Stimulated activated naive CD8-positive, alpha-beta T cell treated with anti-CD3 and anti-CD28 coated beads, Interleukin-15, Interleukin-2, amounts not matched to agents 100 ng/mL and 50 ng/mL, for 24 hours (primary cell): ENCODE measurements around the gene SLC32A1.

Experiments
- H3K27ac Mint-ChIP-seq: one replicate; pipeline ENCODE4 v1.8.0; 2021; ENCODE audit warnings: mild to moderate bottlenecking, mixed read lengths
- H3K27me3 Mint-ChIP-seq: one replicate; pipeline ENCODE4 v1.8.0; 2021; ENCODE audit warnings: mixed read lengths
- H3K36me3 Mint-ChIP-seq: one replicate; pipeline ENCODE4 v1.8.0; 2021; ENCODE audit warnings: low read depth, mixed read lengths
- H3K4me1 Mint-ChIP-seq: one replicate; pipeline ENCODE4 v1.8.0; 2021; ENCODE audit warnings: low read depth, mixed read lengths
- H3K4me3 Mint-ChIP-seq: one replicate; pipeline ENCODE4 v1.8.0; 2021; ENCODE audit warnings: mild to moderate bottlenecking, mixed read lengths
- H3K9me3 Mint-ChIP-seq: one replicate; pipeline ENCODE4 v1.8.0; 2021; ENCODE audit warnings: mixed read lengths

The SLC32A1 gene

DNA sequence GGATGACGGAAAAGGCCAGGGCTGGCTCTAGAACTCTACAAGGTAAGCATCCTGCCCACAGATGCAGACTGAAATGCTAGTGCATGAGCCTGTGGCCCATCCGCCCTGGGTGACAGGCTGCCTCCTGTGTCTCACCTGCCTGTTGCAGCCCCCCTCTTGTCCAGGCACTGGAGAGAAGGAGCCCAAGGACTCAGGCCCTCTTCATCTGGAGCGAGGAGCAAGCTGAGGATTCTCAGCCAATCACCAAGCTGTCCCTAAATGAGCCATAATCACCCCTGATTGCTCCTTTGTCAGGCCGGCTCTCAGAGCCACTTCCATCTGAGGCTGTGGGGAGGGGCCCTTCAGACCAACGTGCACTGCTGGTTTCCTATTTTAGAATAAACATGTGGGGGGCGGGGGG is 10.0 kb upstream of the SLC32A1 start:
- Mint-ChIP-seq H3K9me3 (no peaks in the 10 kb centered on the region), H3K27ac (no peak overlapping the region), H3K36me3 (no peaks in the 10 kb centered on the region)

DNA sequence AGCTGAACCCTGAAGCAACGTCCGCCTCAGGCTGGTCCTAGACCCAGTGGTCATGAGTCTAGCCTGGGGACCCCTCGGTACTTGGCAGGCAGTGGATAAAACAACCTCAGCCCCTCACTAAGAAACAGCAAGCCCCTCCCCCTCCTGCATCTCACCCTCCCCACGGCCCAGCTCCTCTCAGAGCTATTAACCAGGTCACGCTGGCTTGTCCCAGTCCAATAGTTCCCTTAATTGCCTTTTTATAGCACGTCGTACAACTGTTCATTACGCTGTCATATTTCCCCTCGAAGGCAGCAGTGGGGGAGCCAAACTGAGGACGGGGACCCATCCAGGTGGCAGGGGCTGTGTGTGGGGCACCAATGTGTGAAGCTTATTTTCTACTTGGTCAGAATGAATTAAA is 8.6 kb upstream of the SLC32A1 start:
- Mint-ChIP-seq H3K4me3 (no peak overlapping the region), H3K36me3 (no peaks in the 10 kb centered on the region), H3K27ac (no peak overlapping the region), H3K27me3 (peaks cover 67% of the 10 kb centered on the region), H3K4me1 (no peaks in the 10 kb centered on the region), H3K9me3 (no peaks in the 10 kb centered on the region)

More for the DNA sequence above, 10.0 kb upstream of the SLC32A1 start:
- Mint-ChIP-seq H3K27me3 (peaks cover 59% of the 10 kb centered on the region), H3K4me1 (no peaks in the 10 kb centered on the region), H3K4me3 (no peak overlapping the region)

DNA sequence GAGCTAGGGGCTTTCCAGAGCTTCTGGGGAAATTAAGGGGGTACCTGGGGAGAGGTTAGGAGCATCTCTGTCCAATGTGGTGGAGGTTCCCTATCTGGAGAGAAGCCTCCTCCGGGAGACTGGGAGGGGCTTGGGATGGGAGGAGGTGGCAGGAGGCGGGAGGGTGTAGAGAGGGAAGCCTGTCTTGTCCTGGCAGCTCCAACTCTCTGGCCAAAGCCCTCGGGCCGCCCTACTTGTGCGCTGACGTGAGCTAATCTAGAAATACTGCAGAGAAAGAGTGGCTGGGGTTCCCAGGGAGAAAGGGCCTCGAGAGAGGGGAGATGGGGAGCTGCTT is 1.6 kb upstream of the SLC32A1 start:
- Mint-ChIP-seq H3K9me3 (no peaks in the 10 kb centered on the region), H3K4me3 (no peak overlapping the region), H3K27ac (no peak overlapping the region), H3K36me3 (no peaks in the 10 kb centered on the region), H3K4me1 (peaks cover 35% of the 10 kb centered on the region), H3K27me3 (peaks cover 88% of the 10 kb centered on the region)

- peaks cover 41% of the 10 kb centered on the region for H3K4me1 Mint-ChIP-seq
- no peaks in the 10 kb centered on the region for H3K9me3 Mint-ChIP-seq
- H3K27me3 Mint-ChIP-seq = peaks cover 88% of the 10 kb centered on the region
- H3K27ac Mint-ChIP-seq = no peak overlapping the region
- H3K4me3 Mint-ChIP-seq = peak overlapping the region; percentile 52
- peaks cover 4% of the 10 kb centered on the region for H3K36me3 Mint-ChIP-seq
Measured at GRCh38 chr20:38723017-38723847, 1.1 kb upstream of the SLC32A1 start.

DNA sequence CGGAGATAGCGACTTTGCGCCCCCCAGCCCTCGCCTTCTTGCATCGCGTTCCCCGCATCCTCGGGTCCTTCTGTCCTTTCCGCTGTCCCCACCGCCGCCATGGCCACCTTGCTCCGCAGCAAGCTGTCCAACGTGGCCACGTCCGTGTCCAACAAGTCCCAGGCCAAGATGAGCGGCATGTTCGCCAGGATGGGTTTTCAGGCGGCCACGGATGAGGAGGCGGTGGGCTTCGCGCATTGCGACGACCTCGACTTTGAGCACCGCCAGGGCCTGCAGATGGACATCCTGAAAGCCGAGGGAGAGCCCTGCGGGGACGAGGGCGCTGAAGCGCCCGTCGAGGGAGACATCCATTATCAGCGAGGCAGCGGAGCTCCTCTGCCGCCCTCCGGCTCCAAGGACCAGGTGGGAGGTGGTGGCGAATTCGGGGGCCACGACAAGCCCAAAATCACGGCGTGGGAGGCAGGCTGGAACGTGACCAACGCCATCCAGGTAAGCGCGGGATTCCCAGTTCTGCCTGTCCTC is 401 bp downstream of the SLC32A1 start:
- Mint-ChIP-seq H3K4me1 (peaks cover 51% of the 10 kb centered on the region), H3K27ac (no peak overlapping the region), H3K9me3 (no peaks in the 10 kb centered on the region), H3K27me3 (peaks cover 87% of the 10 kb centered on the region), H3K4me3 (peak overlapping the region; percentile 32), H3K36me3 (peaks cover 9% of the 10 kb centered on the region)

DNA sequence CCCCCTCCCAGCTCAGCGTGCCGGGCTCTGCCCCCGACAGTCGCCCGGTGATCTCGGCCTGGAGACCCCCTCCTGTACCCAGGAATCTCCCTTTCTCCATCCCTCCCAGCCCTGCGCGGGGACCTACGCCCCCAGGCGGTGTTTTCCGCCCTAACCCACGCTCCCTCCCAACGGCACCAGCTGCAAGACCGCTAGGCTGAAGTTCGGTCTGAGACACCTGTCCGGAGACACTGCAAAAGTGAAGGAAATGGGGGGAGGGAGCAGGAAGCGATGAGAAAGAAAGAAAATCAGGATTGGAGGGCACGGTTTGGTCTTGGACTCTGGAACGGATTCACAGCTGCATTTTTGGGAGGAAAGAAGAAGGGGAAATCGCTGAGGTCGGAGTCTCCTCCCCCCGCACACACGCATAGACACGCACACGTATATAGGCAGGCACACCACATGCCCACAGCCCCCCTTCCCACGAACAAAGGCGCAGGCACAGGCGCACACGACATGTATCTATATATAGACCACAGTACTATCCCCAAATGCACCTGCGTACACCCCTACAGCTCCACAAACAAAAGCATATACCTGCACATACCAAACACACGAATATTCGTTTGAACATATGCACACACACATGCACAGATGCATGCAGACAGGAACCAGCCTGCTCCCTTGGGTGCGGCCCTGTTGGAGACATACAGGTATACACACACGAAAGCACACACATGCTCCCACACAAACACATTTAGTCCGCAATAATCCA is 1.0 kb downstream of the SLC32A1 start:
- no peaks in the 10 kb centered on the region for H3K9me3 Mint-ChIP-seq
- peak overlapping the region; percentile 51 for H3K27ac Mint-ChIP-seq
- H3K36me3 Mint-ChIP-seq = peaks cover 9% of the 10 kb centered on the region
- H3K4me1 Mint-ChIP-seq = peaks cover 58% of the 10 kb centered on the region
- peak overlapping the region; percentile 38 for H3K4me3 Mint-ChIP-seq
- H3K27me3 Mint-ChIP-seq = peaks cover 89% of the 10 kb centered on the region

DNA sequence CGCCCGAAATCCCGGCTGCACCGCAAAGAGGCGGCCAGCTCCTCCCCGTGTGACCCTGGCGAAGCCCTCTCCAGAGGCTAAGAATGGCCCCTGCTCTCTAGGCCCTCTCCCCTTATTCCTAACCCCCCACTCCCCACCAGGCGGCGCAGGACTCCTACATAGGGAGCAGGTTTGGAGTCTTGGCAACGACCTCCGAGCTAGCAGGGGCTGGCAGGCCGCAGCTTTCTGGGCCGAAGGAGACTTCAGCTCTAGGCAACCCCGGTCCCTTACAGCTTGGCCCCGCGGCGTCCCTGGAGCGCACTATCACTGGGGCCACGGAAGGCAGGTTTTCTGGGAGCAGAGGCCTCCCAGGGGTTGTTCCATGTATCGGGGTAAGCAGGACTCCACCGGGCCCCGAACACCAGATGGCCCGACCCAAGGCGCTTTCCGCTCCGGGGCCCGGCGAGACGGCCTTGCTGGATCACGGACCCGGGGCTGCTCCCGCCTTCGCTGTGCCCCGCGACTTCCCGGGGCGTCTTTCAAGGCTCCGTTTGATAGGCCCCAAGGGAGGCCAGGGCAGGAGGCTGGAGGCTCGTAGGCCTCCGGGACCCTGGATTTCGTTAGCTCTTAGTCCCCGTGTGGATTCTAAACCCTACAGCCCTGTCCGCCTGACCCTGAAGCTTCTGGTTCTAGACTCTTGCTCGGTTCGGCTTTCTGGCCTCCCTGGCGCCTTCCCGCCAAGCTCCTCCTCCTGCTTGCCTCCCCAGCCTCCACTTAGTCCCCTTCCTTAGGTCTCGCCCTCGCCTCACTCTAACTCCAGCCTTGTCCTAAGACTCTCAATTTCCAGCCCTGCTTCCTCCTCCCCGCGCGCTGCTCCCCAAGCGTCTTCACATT is 1.9 kb downstream of the SLC32A1 start:
- Mint-ChIP-seq H3K9me3 (no peaks in the 10 kb centered on the region), H3K27me3 (peaks cover 89% of the 10 kb centered on the region), H3K4me1 (peaks cover 65% of the 10 kb centered on the region), H3K36me3 (peaks cover 9% of the 10 kb centered on the region), H3K4me3 (peak overlapping the region; percentile 38), H3K27ac (peak overlapping the region; percentile 51)

- Mint-ChIP-seq H3K27ac (peak overlapping the region; percentile 69), H3K4me3 (peak overlapping the region; percentile 60), H3K27me3 (peaks cover 89% of the 10 kb centered on the region), H3K9me3 (no peaks in the 10 kb centered on the region), H3K4me1 (peaks cover 66% of the 10 kb centered on the region), H3K36me3 (peaks cover 9% of the 10 kb centered on the region)
Measured at GRCh38 chr20:38726804-38727606, 2.7 kb downstream of the SLC32A1 start.

DNA sequence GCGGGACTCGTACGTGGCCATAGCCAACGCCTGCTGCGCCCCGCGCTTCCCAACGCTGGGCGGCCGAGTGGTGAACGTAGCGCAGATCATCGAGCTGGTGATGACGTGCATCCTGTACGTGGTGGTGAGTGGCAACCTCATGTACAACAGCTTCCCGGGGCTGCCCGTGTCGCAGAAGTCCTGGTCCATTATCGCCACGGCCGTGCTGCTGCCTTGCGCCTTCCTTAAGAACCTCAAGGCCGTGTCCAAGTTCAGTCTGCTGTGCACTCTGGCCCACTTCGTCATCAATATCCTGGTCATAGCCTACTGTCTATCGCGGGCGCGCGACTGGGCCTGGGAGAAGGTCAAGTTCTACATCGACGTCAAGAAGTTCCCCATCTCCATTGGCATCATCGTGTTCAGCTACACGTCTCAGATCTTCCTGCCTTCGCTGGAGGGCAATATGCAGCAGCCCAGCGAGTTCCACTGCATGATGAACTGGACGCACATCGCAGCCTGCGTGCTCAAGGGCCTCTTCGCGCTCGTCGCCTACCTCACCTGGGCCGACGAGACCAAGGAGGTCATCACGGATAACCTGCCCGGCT is 3.4 kb downstream of the SLC32A1 start:
- peaks cover 89% of the 10 kb centered on the region for H3K27me3 Mint-ChIP-seq
- H3K4me3 Mint-ChIP-seq = peak overlapping the region; percentile 60
- H3K4me1 Mint-ChIP-seq = peaks cover 66% of the 10 kb centered on the region
- peak overlapping the region; percentile 48 for H3K27ac Mint-ChIP-seq
- H3K36me3 Mint-ChIP-seq = peaks cover 9% of the 10 kb centered on the region
- no peaks in the 10 kb centered on the region for H3K9me3 Mint-ChIP-seq

DNA sequence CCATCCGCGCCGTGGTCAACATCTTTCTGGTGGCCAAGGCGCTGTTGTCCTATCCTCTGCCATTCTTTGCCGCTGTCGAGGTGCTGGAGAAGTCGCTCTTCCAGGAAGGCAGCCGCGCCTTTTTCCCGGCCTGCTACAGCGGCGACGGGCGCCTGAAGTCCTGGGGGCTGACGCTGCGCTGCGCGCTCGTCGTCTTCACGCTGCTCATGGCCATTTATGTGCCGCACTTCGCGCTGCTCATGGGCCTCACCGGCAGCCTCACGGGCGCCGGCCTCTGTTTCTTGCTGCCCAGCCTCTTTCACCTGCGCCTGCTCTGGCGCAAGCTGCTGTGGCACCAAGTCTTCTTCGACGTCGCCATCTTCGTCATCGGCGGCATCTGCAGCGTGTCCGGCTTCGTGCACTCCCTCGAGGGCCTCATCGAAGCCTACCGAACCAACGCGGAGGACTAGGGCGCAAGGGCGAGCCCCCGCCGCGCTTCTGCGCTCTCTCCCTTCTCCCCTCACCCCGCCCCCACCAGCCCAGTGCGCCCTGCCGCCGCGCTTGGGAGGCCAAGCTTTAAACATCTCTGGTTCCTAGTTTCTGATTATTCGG is 4.0 kb downstream of the SLC32A1 start:
- Mint-ChIP-seq H3K27ac (peak overlapping the region; percentile 48), H3K36me3 (peaks cover 9% of the 10 kb centered on the region), H3K27me3 (peaks cover 89% of the 10 kb centered on the region), H3K4me1 (peaks cover 62% of the 10 kb centered on the region), H3K4me3 (peak overlapping the region; percentile 60), H3K9me3 (no peaks in the 10 kb centered on the region)

DNA sequence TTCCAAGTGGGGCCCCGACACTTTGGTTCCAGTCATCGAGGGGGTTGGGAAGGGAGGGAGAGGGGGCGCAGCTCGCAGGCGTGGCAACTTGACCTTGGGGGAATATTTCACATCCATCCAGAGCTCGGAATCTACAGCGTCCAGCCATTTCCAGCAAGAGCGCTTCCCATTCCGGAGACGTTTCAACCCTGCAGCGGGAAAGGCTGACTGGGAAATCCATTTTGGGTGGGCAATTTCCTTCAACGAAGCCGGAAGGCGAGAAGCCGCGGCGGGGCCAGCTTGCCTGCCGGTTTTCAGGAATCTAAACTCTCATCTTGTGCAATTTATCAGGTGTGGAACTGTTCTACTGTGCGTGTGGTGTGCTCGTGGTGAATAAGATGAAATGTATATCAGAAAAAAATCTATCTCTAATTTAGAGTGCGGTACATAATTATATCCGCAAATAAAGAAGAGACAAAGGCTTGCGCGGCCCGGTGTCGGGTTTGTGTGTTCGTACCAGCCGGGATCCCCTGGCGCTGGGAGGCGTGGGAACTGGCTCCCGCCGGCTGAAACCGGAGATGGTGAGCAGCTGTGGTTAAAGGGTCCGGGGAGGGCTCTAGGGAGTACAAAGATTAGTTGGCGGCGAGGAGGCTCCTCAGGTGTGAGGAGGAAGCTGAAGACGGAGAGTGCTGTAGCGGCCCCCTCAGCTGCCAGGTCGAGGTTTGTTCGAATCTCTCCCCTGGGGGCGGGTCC is 4.8 kb downstream of the SLC32A1 start:
- Mint-ChIP-seq H3K36me3 (peaks cover 9% of the 10 kb centered on the region), H3K27ac (peak overlapping the region; percentile 68), H3K27me3 (peaks cover 92% of the 10 kb centered on the region), H3K9me3 (no peaks in the 10 kb centered on the region), H3K4me1 (peaks cover 59% of the 10 kb centered on the region), H3K4me3 (peak overlapping the region; percentile 60)

DNA sequence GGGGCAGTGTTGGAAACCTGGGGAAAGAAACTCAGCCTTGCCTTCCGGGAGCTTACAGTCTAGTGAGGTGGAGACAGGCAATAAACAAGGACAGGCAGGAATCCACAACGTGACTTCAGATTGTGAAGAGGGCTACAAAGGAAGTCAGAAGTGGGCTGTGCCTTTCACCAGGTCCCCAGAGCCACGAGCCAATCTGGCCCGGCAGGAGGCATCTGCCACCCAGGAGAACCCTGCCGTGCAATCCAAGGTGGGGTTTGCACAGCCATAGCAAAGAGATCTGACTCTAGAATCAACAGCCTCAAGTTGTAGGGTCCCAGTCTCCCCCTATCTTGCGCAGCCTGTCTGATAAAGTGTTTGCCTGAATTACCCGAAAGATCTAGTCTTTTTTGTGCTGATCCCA is 5.5 kb downstream of the SLC32A1 start:
- Mint-ChIP-seq H3K27ac (peak overlapping the region; percentile 37), H3K36me3 (peaks cover 9% of the 10 kb centered on the region), H3K9me3 (no peaks in the 10 kb centered on the region), H3K4me3 (peak overlapping the region; percentile 61), H3K4me1 (peaks cover 55% of the 10 kb centered on the region), H3K27me3 (peaks cover 95% of the 10 kb centered on the region)
